ENCODE data around the gene TBC1D5. TPM values are rescaled to one million over a fixed set of nuclear protein-coding genes. Genes with fewer than 3 reads are reported as not detected.

The TBC1D5 gene
- polyA plus RNA-seq, 4 donors: 5.1 to 37.6 (median 12.4) TPM

GRCh38 chr3:17118771-17119170, 623.7 kb downstream of the TBC1D5 start:
- Histone ChIP-seq H3K36me3 (ENCODE audit: control insufficient read depth in 3 of 3, insufficient read depth in 2 of 3, low read depth in 1 of 3, low read length in 3 of 3) (no peaks in the 10 kb centered on the region), H3K27me3 (ENCODE audit: control insufficient read depth in 3 of 3, insufficient read depth in 3 of 3, low read length in 3 of 3) (no peaks in the 10 kb centered on the region), H3K27ac (ENCODE audit: low read depth in 1 of 3, low read length in 2 of 3) (no peak overlapping the region), H3K4me1 (ENCODE audit: control insufficient read depth in 3 of 3, insufficient read depth in 2 of 3, low read depth in 1 of 3, low read length in 2 of 3) (no peaks in the 10 kb centered on the region), H3K4me3 (ENCODE audit: low read depth in 1 of 3, low read length in 3 of 3) (no peak overlapping the region), H3K9me3 (ENCODE audit: control insufficient read depth in 2 of 2, insufficient read depth in 1 of 2, low read depth in 1 of 2, low read length in 1 of 2) (peaks cover 0 to 6% of the 10 kb centered on the region in 2 donors)
- no peak for DNase-seq
- no peak for FAIRE-seq
- 93 to 96% (median 94%) methylated on average over 6 of the region's 6 CpGs for WGBS, 3 donors

DNA sequence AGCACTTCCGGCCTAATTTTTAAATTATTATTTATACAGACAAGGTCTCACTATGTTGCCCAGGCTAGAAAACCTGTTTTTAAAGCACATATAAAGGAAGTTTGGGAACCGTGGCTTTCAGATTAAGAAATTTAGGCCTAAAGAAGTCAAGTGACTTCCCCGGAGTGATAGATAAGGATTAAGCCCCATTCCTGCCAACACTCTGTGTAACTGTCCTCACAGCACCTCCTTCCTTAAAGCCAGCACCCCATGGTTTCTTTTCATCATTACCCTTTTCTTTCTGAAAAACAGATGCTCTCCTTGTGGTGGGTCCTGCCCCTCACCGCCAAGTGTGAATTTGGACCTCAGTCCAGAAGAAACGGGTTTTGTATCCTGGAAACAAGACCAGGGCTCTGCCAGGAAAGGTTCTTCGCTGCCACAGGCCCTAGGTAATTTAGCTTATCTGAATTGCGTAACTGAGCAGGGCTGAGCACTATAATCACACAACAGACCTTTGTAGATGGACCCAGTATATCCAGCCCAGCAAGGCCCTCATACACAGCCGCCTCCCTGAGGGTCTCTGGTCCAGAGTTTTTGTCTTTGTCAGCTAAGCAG, 626.3 kb downstream of the TBC1D5 start:
- Histone ChIP-seq H3K4me1 (ENCODE audit: control insufficient read depth in 3 of 3, insufficient read depth in 2 of 3, low read depth in 1 of 3, low read length in 2 of 3) (no peaks in the 10 kb centered on the region), H3K4me3 (ENCODE audit: low read depth in 1 of 3, low read length in 3 of 3) (no peak overlapping the region), H3K9me3 (ENCODE audit: control insufficient read depth in 2 of 2, insufficient read depth in 1 of 2, low read depth in 1 of 2, low read length in 1 of 2) (no peaks in the 10 kb centered on the region), H3K27ac (ENCODE audit: low read depth in 1 of 3, low read length in 2 of 3) (no peak overlapping the region), H3K27me3 (ENCODE audit: control insufficient read depth in 3 of 3, insufficient read depth in 3 of 3, low read length in 3 of 3) (no peaks in the 10 kb centered on the region), H3K36me3 (ENCODE audit: control insufficient read depth in 3 of 3, insufficient read depth in 2 of 3, low read depth in 1 of 3, low read length in 3 of 3) (no peaks in the 10 kb centered on the region)
- FAIRE-seq (no peak), DNase-seq (peak; percentile 39 to 68)
- 27 to 66% (median 44%) methylated on average over 8 of the region's 8 CpGs for WGBS, 3 donors

GRCh38 chr3:17115186-17115585, 627.2 kb downstream of the TBC1D5 start:
- 93 to 97% (median 97%) methylated on average over 3 of the region's 3 CpGs for WGBS, 3 donors
- no peak for FAIRE-seq

GRCh38 chr3:17111586-17111985, 630.8 kb downstream of the TBC1D5 start:
- H3K27ac ChIP-seq (ENCODE audit: low read depth in 1 of 3, low read length in 2 of 3): no peak overlapping the region
- 81 to 93% (median 84%) methylated on average over 3 of the region's 3 CpGs for WGBS, 3 donors

More at GRCh38 chr3:17115186-17115585, 627.2 kb downstream of the TBC1D5 start:
- no peak for DNase-seq
- Histone ChIP-seq H3K27ac (ENCODE audit: low read depth in 1 of 3, low read length in 2 of 3) (no peak overlapping the region), H3K36me3 (ENCODE audit: control insufficient read depth in 3 of 3, insufficient read depth in 2 of 3, low read depth in 1 of 3, low read length in 3 of 3) (no peaks in the 10 kb centered on the region), H3K4me3 (ENCODE audit: low read depth in 1 of 3, low read length in 3 of 3) (no peak overlapping the region), H3K9me3 (ENCODE audit: control insufficient read depth in 2 of 2, insufficient read depth in 1 of 2, low read depth in 1 of 2, low read length in 1 of 2) (no peaks in the 10 kb centered on the region), H3K27me3 (ENCODE audit: control insufficient read depth in 3 of 3, insufficient read depth in 3 of 3, low read length in 3 of 3) (no peaks in the 10 kb centered on the region), H3K4me1 (ENCODE audit: control insufficient read depth in 3 of 3, insufficient read depth in 2 of 3, low read depth in 1 of 3, low read length in 2 of 3) (no peaks in the 10 kb centered on the region)

GRCh38 chr3:17110660-17111396, 631.6 kb downstream of the TBC1D5 start:
- DNase-seq (no peak), FAIRE-seq (no peak)
- Histone ChIP-seq H3K4me1 (ENCODE audit: control insufficient read depth in 3 of 3, insufficient read depth in 2 of 3, low read depth in 1 of 3, low read length in 2 of 3) (no peaks in the 10 kb centered on the region), H3K27me3 (ENCODE audit: control insufficient read depth in 3 of 3, insufficient read depth in 3 of 3, low read length in 3 of 3) (no peaks in the 10 kb centered on the region), H3K9me3 (ENCODE audit: control insufficient read depth in 2 of 2, insufficient read depth in 1 of 2, low read depth in 1 of 2, low read length in 1 of 2) (no peaks in the 10 kb centered on the region), H3K36me3 (ENCODE audit: control insufficient read depth in 3 of 3, insufficient read depth in 2 of 3, low read depth in 1 of 3, low read length in 3 of 3) (no peaks in the 10 kb centered on the region), H3K4me3 (ENCODE audit: low read depth in 1 of 3, low read length in 3 of 3) (no peak overlapping the region), H3K27ac (ENCODE audit: low read depth in 1 of 3, low read length in 2 of 3) (no peak overlapping the region)
- 75 to 80% (median 78%) methylated on average over 8 of the region's 8 CpGs for WGBS, 3 donors

More at GRCh38 chr3:17111586-17111985, 630.8 kb downstream of the TBC1D5 start:
- FAIRE-seq: no peak
- DNase-seq: no peak
- no peak overlapping the region for H3K4me3 ChIP-seq (ENCODE audit: low read depth in 1 of 3, low read length in 3 of 3)
- H3K4me1 ChIP-seq (ENCODE audit: control insufficient read depth in 3 of 3, insufficient read depth in 2 of 3, low read depth in 1 of 3, low read length in 2 of 3): no peaks in the 10 kb centered on the region
- H3K27me3 ChIP-seq (ENCODE audit: control insufficient read depth in 3 of 3, insufficient read depth in 3 of 3, low read length in 3 of 3): no peaks in the 10 kb centered on the region
- no peaks in the 10 kb centered on the region for H3K9me3 ChIP-seq (ENCODE audit: control insufficient read depth in 2 of 2, insufficient read depth in 1 of 2, low read depth in 1 of 2, low read length in 1 of 2)
- no peaks in the 10 kb centered on the region for H3K36me3 ChIP-seq (ENCODE audit: control insufficient read depth in 3 of 3, insufficient read depth in 2 of 3, low read depth in 1 of 3, low read length in 3 of 3)
